Stomach smooth muscle (tissue), 2 donors: Measurements from ENCODE around the gene ZNF439.
"Not testable (repeated sequence)": the region's sequence is repeated elsewhere in the genome, so short reads cannot be mapped to it uniquely, and the experiment has no call there.

Source experiments
- H3K27ac ChIP-seq: one replicate; pipeline ENCODE4 v1.7.0; 2013; ENCODE audit warnings: mild to moderate bottlenecking, low read length, inconsistent platforms
- H3K27me3 ChIP-seq, 2 donors: one replicate each; pipeline ENCODE4 v1.7.0; 2013; ENCODE audit warnings: low read length in 2 of 2; ENCODE audit not compliant: insufficient read depth in 2 of 2, control insufficient read depth in 1 of 2
- H3K36me3 ChIP-seq, 2 donors: one replicate each; pipeline ENCODE4 v1.7.0; 2013; ENCODE audit warnings: low read length in 2 of 2; ENCODE audit not compliant: control insufficient read depth in 2 of 2, insufficient read depth in 2 of 2
- H3K4me1 ChIP-seq: one replicate; pipeline ENCODE4 v1.7.0; 2013; ENCODE audit warnings: low read length; ENCODE audit not compliant: control insufficient read depth, insufficient read depth
- H3K4me3 ChIP-seq, 2 donors: one replicate each; pipeline ENCODE4 v1.7.0; 2013; ENCODE audit warnings: low read length in 2 of 2
- H3K9ac ChIP-seq, 2 donors: one replicate each; pipeline ENCODE4 v1.7.0; 2013; ENCODE audit warnings: low read length in 2 of 2, mild to moderate bottlenecking in 1 of 2
- H3K9me3 ChIP-seq, 2 donors: one replicate each; pipeline ENCODE4 v1.7.0; 2013; ENCODE audit warnings: low read length in 2 of 2; ENCODE audit not compliant: control insufficient read depth in 2 of 2
- donor health status: healthy.
- donor health status: Pancreatic carcinoma.

The ZNF439 gene

GRCh38 chr19:11833541-11833940 is 15.0 kb upstream of the ZNF439 start:
- Histone ChIP-seq H3K9ac (no peak overlapping the region), H3K36me3 (peaks cover 27 to 30% of the 10 kb centered on the region in 2 donors), H3K27ac (no peak overlapping the region), H3K27me3 (no peaks in the 10 kb centered on the region), H3K4me3 (no peak overlapping the region), H3K9me3 (peaks cover 11 to 25% of the 10 kb centered on the region in 2 donors), H3K4me1 (no peaks in the 10 kb centered on the region)

GRCh38 chr19:11835626-11836066 is 12.9 kb upstream of the ZNF439 start:
- peaks cover 23 to 24% of the 10 kb centered on the region in 2 donors for H3K36me3 ChIP-seq
- H3K9ac ChIP-seq, H3K4me1 ChIP-seq, H3K4me3 ChIP-seq, H3K27me3 ChIP-seq, H3K27ac ChIP-seq: not testable (repeated sequence)
- peaks cover 11 to 25% of the 10 kb centered on the region in 2 donors for H3K9me3 ChIP-seq

- H3K36me3 ChIP-seq, result no peaks in the 10 kb centered on the region
- peaks cover 4% of the 10 kb centered on the region for H3K4me1 ChIP-seq
- H3K9ac ChIP-seq, result no peak overlapping the region
- H3K27me3 ChIP-seq, result no peaks in the 10 kb centered on the region
- H3K27ac ChIP-seq, result no peak overlapping the region
- no peak overlapping the region for H3K4me3 ChIP-seq
- H3K9me3 ChIP-seq, result no peaks in the 10 kb centered on the region
Measured at GRCh38 chr19:11843722-11844121, 4.8 kb upstream of the ZNF439 start.

GRCh38 chr19:11847615-11848014 is 911 bp upstream of the ZNF439 start:
- H3K27me3 ChIP-seq, H3K9me3 ChIP-seq, H3K27ac ChIP-seq, H3K9ac ChIP-seq, H3K4me3 ChIP-seq, H3K36me3 ChIP-seq: not testable (repeated sequence)
- H3K4me1 ChIP-seq, result peaks cover 12% of the 10 kb centered on the region

- no peaks in the 10 kb centered on the region for H3K36me3 ChIP-seq
- no peak overlapping the region for H3K27ac ChIP-seq
- no peaks in the 10 kb centered on the region for H3K9me3 ChIP-seq
- peak overlapping the region; percentile 93 to 94 for H3K4me3 ChIP-seq
- H3K27me3 ChIP-seq, result no peaks in the 10 kb centered on the region
- peaks cover 12% of the 10 kb centered on the region for H3K4me1 ChIP-seq
- H3K9ac ChIP-seq, result peak overlapping the region in 1 of 2 donors; percentile 62
Measured at GRCh38 chr19:11848200-11848593, 329 bp upstream of the ZNF439 start.

- not testable (repeated sequence) for H3K27ac ChIP-seq, H3K9me3 ChIP-seq, H3K4me3 ChIP-seq, H3K9ac ChIP-seq, H3K27me3 ChIP-seq, H3K36me3 ChIP-seq
- H3K4me1 ChIP-seq, result peaks cover 12% of the 10 kb centered on the region
Measured at GRCh38 chr19:11850289-11850688, 1.8 kb downstream of the ZNF439 start.

- Histone ChIP-seq H3K36me3 (peaks cover 0 to 4% of the 10 kb centered on the region in 2 donors), H3K4me1 (peaks cover 9% of the 10 kb centered on the region), H3K27ac (no peak overlapping the region), H3K9me3 (no peaks in the 10 kb centered on the region), H3K27me3 (no peaks in the 10 kb centered on the region), H3K9ac (no peak overlapping the region), H3K4me3 (no peak overlapping the region)
Measured at GRCh38 chr19:11853358-11853757, 4.8 kb downstream of the ZNF439 start.

GRCh38 chr19:11856596-11857250 is 8.2 kb downstream of the ZNF439 start:
- H3K27ac ChIP-seq, result no peak overlapping the region

GRCh38 chr19:11860721-11861120 is 12.2 kb downstream of the ZNF439 start:
- Histone ChIP-seq H3K4me3 (no peak overlapping the region), H3K4me1 (no peaks in the 10 kb centered on the region), H3K27me3 (no peaks in the 10 kb centered on the region), H3K36me3 (peaks cover 0 to 2% of the 10 kb centered on the region in 2 donors), H3K9me3 (peaks cover 2 to 7% of the 10 kb centered on the region in 2 donors), H3K9ac (no peak overlapping the region), H3K27ac (no peak overlapping the region)

More at GRCh38 chr19:11856596-11857250, 8.2 kb downstream of the ZNF439 start:
- no peaks in the 10 kb centered on the region for H3K4me1 ChIP-seq
- H3K9ac ChIP-seq, result no peak overlapping the region
- no peaks in the 10 kb centered on the region for H3K27me3 ChIP-seq
- H3K9me3 ChIP-seq, result peaks cover 0 to 2% of the 10 kb centered on the region in 2 donors
- peaks cover 0 to 6% of the 10 kb centered on the region in 2 donors for H3K36me3 ChIP-seq
- H3K4me3 ChIP-seq, result no peak overlapping the region

GRCh38 chr19:11861301-11861700 is 12.8 kb downstream of the ZNF439 start:
- Histone ChIP-seq H3K36me3 (peaks cover 2% of the 10 kb centered on the region in 2 donors), H3K4me3 (no peak overlapping the region), H3K9ac (no peak overlapping the region), H3K27me3 (no peaks in the 10 kb centered on the region), H3K4me1 (no peaks in the 10 kb centered on the region), H3K9me3 (peaks cover 2 to 7% of the 10 kb centered on the region in 2 donors), H3K27ac (no peak overlapping the region)

GRCh38 chr19:11867766-11868165 is 19.2 kb downstream of the ZNF439 start:
- H3K9ac ChIP-seq, H3K27ac ChIP-seq, H3K4me3 ChIP-seq, H3K27me3 ChIP-seq, H3K4me1 ChIP-seq: not testable (repeated sequence)
- Histone ChIP-seq H3K36me3 (peaks cover 22 to 27% of the 10 kb centered on the region in 2 donors), H3K9me3 (peaks cover 19 to 30% of the 10 kb centered on the region in 2 donors)
